H1 (cell line): ENCODE measurements around the gene SBF2. TPM values are rescaled to one million over a fixed set of nuclear protein-coding genes. Genes with fewer than 3 reads are reported as not detected.

Experiments
- CTCF ChIA-PET: fragments of 300-600 bp; sonication (Branson Sonifier 250); formaldehyde crosslinking; loops from one replicate; lab custom pipeline; 2021; ENCODE audit not compliant: partially characterized antibody; lab: Charles Lee
- POLR2A ChIA-PET: fragments of 300-600 bp; sonication (Branson Sonifier 250); formaldehyde crosslinking; loops from one replicate; lab custom pipeline; 2021; ENCODE audit warnings: inconsistent platforms; ENCODE audit not compliant: partially characterized antibody; lab: Charles Lee
- DNase-seq, 2 experiments: peaks; one replicate each; pipeline versions ENCODE4 v3.0.0 to v3.0.0-alpha.2; 2010 to 2022; ENCODE audit warnings: low spot score in 2 of 2, low read depth in 1 of 2, mixed read lengths in 1 of 2
- FAIRE-seq: peaks from 2 replicates; lab custom pipeline; 2011; peaks lifted over from hg19 to GRCh38; lab: Jason Lieb, UNC
- H2AFZ ChIP-seq: 2 replicates; pipeline ENCODE4 v1.8.1; 2012; ENCODE audit warnings: low read length, inconsistent platforms
- H2AK5ac ChIP-seq: 2 replicates; pipeline ENCODE4 v1.6.1; 2013; ENCODE audit warnings: low read depth, low read length
- H2BK120ac ChIP-seq: replicated peaks from 2 replicates; pipeline ENCODE3; 2013; ENCODE audit warnings: low read depth, low read length, inconsistent platforms
- H2BK12ac ChIP-seq: 2 replicates; pipeline ENCODE4 v1.6.1; 2013; ENCODE audit warnings: low read depth, low read length
- H2BK15ac ChIP-seq: 2 replicates; pipeline ENCODE4 v1.6.1; 2013; ENCODE audit warnings: low read length
- H2BK20ac ChIP-seq: 2 replicates; pipeline ENCODE4 v1.6.1; 2013; ENCODE audit warnings: low read length
- H2BK5ac ChIP-seq: 2 replicates; pipeline ENCODE4 v1.6.1; 2013; ENCODE audit warnings: low read depth, low read length
- H3K14ac ChIP-seq: 2 replicates; pipeline ENCODE4 v1.6.1; 2013; ENCODE audit warnings: inconsistent platforms; ENCODE audit not compliant: insufficient read length
- H3K18ac ChIP-seq: 2 replicates; pipeline ENCODE4 v1.6.1; 2013; ENCODE audit warnings: low read length; ENCODE audit errors: extremely low read depth
- H3K23ac ChIP-seq: 2 replicates; pipeline ENCODE4 v1.6.1; 2013; ENCODE audit warnings: inconsistent platforms; ENCODE audit not compliant: insufficient read length
- H3K23me2 ChIP-seq: 2 replicates; pipeline ENCODE4 v1.6.1; 2013; ENCODE audit warnings: low read depth, low read length
- H3K27ac ChIP-seq: 2 replicates; pipeline ENCODE4 v1.6.1; 2011; ENCODE audit warnings: low read depth, low read length, inconsistent platforms
- H3K27me3 ChIP-seq, 4 experiments: replicated peaks in 1 of 4; 1 replicate in 1 of 4; 2 replicates in 3 of 4; pipeline versions ENCODE4 v1.6.1 to v1.8.1; 2011 to 2013; ENCODE audit warnings: low read length in 3 of 4, mild to moderate bottlenecking in 3 of 4, inconsistent platforms in 2 of 4, mixed read lengths in 2 of 4, moderate library complexity in 1 of 4; ENCODE audit not compliant: control insufficient read depth in 3 of 4, insufficient read depth in 3 of 4; ENCODE audit errors: extremely low read depth in 1 of 4
- H3K36me3 ChIP-seq, 4 experiments: 2 replicates each; pipeline versions ENCODE4 v1.6.1 to v1.8.1; 2011 to 2013; ENCODE audit warnings: mild to moderate bottlenecking in 4 of 4, low read length in 3 of 4, moderate library complexity in 2 of 4, control low read depth in 1 of 4, inconsistent platforms in 1 of 4; ENCODE audit not compliant: insufficient read depth in 4 of 4, control insufficient read depth in 2 of 4
- H3K4ac ChIP-seq: replicated peaks from 2 replicates; pipeline ENCODE3; 2013; ENCODE audit warnings: low read length, low read depth, mixed read lengths, inconsistent platforms; ENCODE audit not compliant: insufficient read length
- H3K4me1 ChIP-seq, 4 experiments: replicated peaks in 1 of 4; 1 replicate in 1 of 4; 2 replicates in 3 of 4; pipeline versions ENCODE4 v1.6.1 to v1.8.1; 2011 to 2013; ENCODE audit warnings: low read length in 3 of 4, inconsistent platforms in 2 of 4, mixed read lengths in 1 of 4; ENCODE audit not compliant: insufficient read depth in 4 of 4, control insufficient read depth in 3 of 4
- H3K4me2 ChIP-seq, 2 experiments: 2 replicates each; pipeline versions ENCODE4 v1.6.1 to v1.8.1; 2011 to 2013; ENCODE audit warnings: low read depth in 2 of 2, low read length in 2 of 2, control low read depth in 1 of 2, inconsistent platforms in 1 of 2, mild to moderate bottlenecking in 1 of 2; ENCODE audit not compliant: insufficient read depth in 1 of 2
- H3K4me3 ChIP-seq, 4 experiments: fragments of 200-600, 300-600 bp in 1 of 4; sonication (generic), shearing (Covaris generic), sonication (Bioruptor Twin) in 1 of 4; 2 replicates each; pipeline versions ENCODE4 v1.5.1 to v1.8.1; 2011 to 2016; ENCODE audit warnings: low read length in 4 of 4, low read depth in 3 of 4, control low read depth in 2 of 4, inconsistent platforms in 2 of 4, mild to moderate bottlenecking in 2 of 4, mixed read lengths in 1 of 4, moderate library complexity in 1 of 4; ENCODE audit not compliant: insufficient read depth in 2 of 4; ENCODE audit errors: extremely low read depth in 1 of 4
- H3K56ac ChIP-seq: replicated peaks from 2 replicates; pipeline ENCODE3; 2013; ENCODE audit warnings: low read depth, mild to moderate bottlenecking, mixed read lengths, low read length, inconsistent platforms; ENCODE audit not compliant: insufficient read length
- H3K79me1 ChIP-seq: 2 replicates; pipeline ENCODE4 v1.6.1; 2013; ENCODE audit warnings: low read depth, low read length, control low read depth
- H3K79me2 ChIP-seq, 2 experiments: 2 replicates each; pipeline versions ENCODE4 v1.6.1 to v1.8.1; 2012 to 2013; ENCODE audit warnings: low read length in 2 of 2, mild to moderate bottlenecking in 2 of 2, inconsistent platforms in 1 of 2; ENCODE audit not compliant: insufficient read depth in 2 of 2, control insufficient read depth in 1 of 2
- H3K9ac ChIP-seq, 4 experiments: replicated peaks in 1 of 4; 1 replicate in 1 of 4; 2 replicates in 3 of 4; pipeline versions ENCODE4 v1.6.1 to v1.8.1; 2011 to 2013; ENCODE audit warnings: low read depth in 3 of 4, low read length in 3 of 4, control low read depth in 2 of 4, mild to moderate bottlenecking in 2 of 4, moderate library complexity in 2 of 4, inconsistent platforms in 1 of 4; ENCODE audit errors: extremely low read depth in 1 of 4
- H3K9me3 ChIP-seq, 2 experiments: 2 replicates each; pipeline versions ENCODE4 v1.6.1 to v1.8.1; 2012 to 2013; ENCODE audit warnings: mild to moderate bottlenecking in 2 of 2, moderate library complexity in 2 of 2, control low read depth in 1 of 2, inconsistent platforms in 1 of 2, low read depth in 1 of 2, low read length in 1 of 2, mixed read lengths in 1 of 2; ENCODE audit not compliant: insufficient read depth in 2 of 2
- H4K20me1 ChIP-seq, 2 experiments: replicated peaks in 1 of 2; 2 replicates each; pipeline versions ENCODE3 to v1.8.1; 2011 to 2013; ENCODE audit warnings: inconsistent platforms in 2 of 2, low read length in 2 of 2, mild to moderate bottlenecking in 1 of 2; ENCODE audit not compliant: insufficient read depth in 2 of 2, control insufficient read depth in 1 of 2
- H4K5ac ChIP-seq: 2 replicates; pipeline ENCODE4 v1.6.1; 2013; ENCODE audit warnings: low read length, low read depth, mixed read lengths, inconsistent platforms; ENCODE audit not compliant: insufficient read length
- H4K8ac ChIP-seq: 2 replicates; pipeline ENCODE4 v1.8.0; 2013; ENCODE audit warnings: mild to moderate bottlenecking, moderate library complexity, low read length, inconsistent platforms; ENCODE audit not compliant: insufficient read depth; ENCODE audit errors: extremely low read depth
- H4K91ac ChIP-seq: replicated peaks from 2 replicates; pipeline ENCODE3; 2013; ENCODE audit warnings: low read length, mixed read lengths, inconsistent platforms; ENCODE audit not compliant: insufficient read length
- TAF7 ChIP-seq: optimal IDR thresholded peaks from 2 replicates; pipeline ENCODE3; 2011; ENCODE audit warnings: low read depth, mild to moderate bottlenecking, inconsistent platforms, low read length, moderate library complexity, borderline replicate concordance
- WGBS, 2 experiments: shearing (Covaris generic) in 1 of 2; methylation state at CpG; one replicate each; pipeline versions ENCODE4 v1.1.6 to v1.1.7; 2013 to 2015; ENCODE audit warnings: low lambda C conversion rate in 2 of 2, mixed read lengths in 2 of 2, inconsistent platforms in 1 of 2, low coverage in 1 of 2, missing lambda C conversion rate in 1 of 2; ENCODE audit not compliant: insufficient replicate concordance in 2 of 2, insufficient coverage in 1 of 2, insufficient read length in 1 of 2; ENCODE audit errors: extremely low coverage in 1 of 2, missing lambda C conversion rate in 1 of 2; 5-methylcytosine and 5-hydroxymethylcytosine counted together
- polyA plus RNA-seq, 7 experiments: library from polyadenylated mRNA; depleted of rRNA in 3 of 7; stranded (reverse) in 5 of 7; unstranded in 2 of 7; fragments of >200 nt in 5 of 7; fragments of 200-250 nt in 2 of 7; gene quantifications; 1 replicate in 5 of 7; 2 replicates in 1 of 7; 4 replicates in 1 of 7; pipeline versions ENCODE4 v1.2.1 to v1.2.3, GENCODE V29; 2011 to 2013; ENCODE audit warnings: missing spikeins in 2 of 7, mixed read lengths in 2 of 7
- total RNA-seq: library from RNA; stranded (reverse); fragmentation: NEBNext Ultra II Directional; extraction: Animal tissue kit (Norgen Biotek cat#: 25700); gene quantifications from 2 replicates; pipeline ENCODE4 v1.2.1, GENCODE V29; 2021

Gene SBF2
- total and polyA plus RNA-seq, 2 of the 8 experiments (the other 6 are each of a cell fraction or from before 2014, with no cell fraction given) = 36.7 to 50.5 TPM

DNA sequence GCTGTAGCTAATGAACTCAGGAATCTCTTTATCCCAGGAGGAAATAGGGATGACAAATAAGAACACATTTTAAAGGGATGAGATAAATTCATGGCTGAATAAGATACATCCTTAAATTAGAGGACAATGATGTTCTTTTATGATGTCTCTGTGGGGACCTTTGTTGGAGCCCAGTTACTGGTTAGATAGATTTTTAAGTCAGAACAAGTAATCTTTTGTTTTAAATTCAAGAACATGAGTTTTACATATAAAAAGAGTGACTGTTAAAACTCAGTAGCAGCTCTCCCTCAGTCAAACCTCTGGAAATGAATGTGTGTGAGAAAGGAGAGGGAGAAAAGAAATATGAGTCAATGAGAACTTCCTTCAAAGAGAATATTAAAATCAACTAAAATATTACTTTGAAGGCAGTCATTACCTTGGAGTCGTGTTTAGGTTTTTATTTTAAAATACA, 388.5 kb downstream of the SBF2 start:
- H4K91ac ChIP-seq = no peak overlapping the region
- H3K36me3 ChIP-seq = no peaks in the 10 kb centered on the region
- H3K9me3 ChIP-seq = no peaks in the 10 kb centered on the region
- H3K9ac ChIP-seq = no peak overlapping the region
- no peak overlapping the region for H2BK15ac ChIP-seq
- H2AFZ ChIP-seq = no peak overlapping the region
- H3K14ac ChIP-seq = no peak overlapping the region
- peak overlapping the region; percentile 76 for H4K5ac ChIP-seq
- H2BK5ac ChIP-seq = peak overlapping the region; percentile 62; the same call in 1 of the 2 replicates
- H2AK5ac ChIP-seq = no peak overlapping the region
- H4K20me1 ChIP-seq = no peaks in the 10 kb centered on the region
- H2BK20ac ChIP-seq = peak overlapping the region; percentile 23; the same call in 1 of the 2 replicates
- CTCF ChIA-PET = interaction anchor here (2.4 kb wide), 1 partner anchor 68 kb away, joined by 11 read pairs; no protein-coding TSS in a partner anchor
- peak overlapping the region in 1 of 4 experiments; percentile 27; a peak in 1 of 8 replicates for H3K4me3 ChIP-seq
- FAIRE-seq (no peak), DNase-seq (no peak)
- peak overlapping the region; percentile 60 for H2BK120ac ChIP-seq
- 0% methylated on average over 1 of the region's 1 CpG; no CpG with 5 or more reads in 1 of the 2 experiments for WGBS, 2 experiments
- peaks cover 0 to 19% (median 9%) of the 10 kb centered on the region in 4 experiments; a peak in 6 of 7 replicates for H3K4me1 ChIP-seq
- H3K79me2 ChIP-seq = no peaks in the 10 kb centered on the region
- H3K27me3 ChIP-seq = no peaks in the 10 kb centered on the region
- H2BK12ac ChIP-seq = no peak overlapping the region
- no peak overlapping the region for H3K23ac ChIP-seq
- H3K4me2 ChIP-seq = peak overlapping the region; percentile 21 to 44; a peak in 3 of 4 replicates
- H3K79me1 ChIP-seq = no peaks in the 10 kb centered on the region
- POLR2A ChIA-PET = interaction anchor here (0.7 to 1.5 kb wide), 3 partner anchors 17 to 116 kb away, joined by 3 read pairs; no protein-coding TSS in a partner anchor
- H3K18ac ChIP-seq = no peak overlapping the region
- peak overlapping the region; percentile 52 for H3K56ac ChIP-seq
- no peaks in the 10 kb centered on the region for H3K23me2 ChIP-seq
- H3K4ac ChIP-seq = no peak overlapping the region
- peak overlapping the region; percentile 9; the same call in 1 of the 2 replicates for H3K27ac ChIP-seq
- no peak overlapping the region for H4K8ac ChIP-seq
- no peak for TF ChIP-seq TAF7
